OCI-LY3 (cell line): Measurements from ENCODE around the gene SFXN5.

Experiments
- H2AFZ ChIP-seq: fragments of 200-600, 300-600 bp; shearing (Covaris generic); 2 replicates; pipeline ENCODE4 v1.6.0; 2014; ENCODE audit warnings: antibody characterized with exemption, low read depth, low read length
- H3K27ac ChIP-seq: fragments of 200-600, 300-600 bp; sonication (generic); 2 replicates; pipeline ENCODE4 v1.5.1; 2014; ENCODE audit warnings: mild to moderate bottlenecking, low read length, moderate library complexity, mixed read lengths
- H3K27me3 ChIP-seq: fragments of 200-600, 300-600 bp; sonication (generic); 2 replicates; pipeline ENCODE4 v1.6.1; 2014; ENCODE audit warnings: low read depth, low read length, mixed read lengths
- H3K36me3 ChIP-seq: fragments of 200-600, 300-600 bp; sonication (generic); replicated peaks from 2 replicates; pipeline ENCODE3; 2014; ENCODE audit warnings: low read depth, low read length, mixed read lengths
- H3K4me1 ChIP-seq: fragments of 300-600, 200-600 bp; sonication (generic); 2 replicates; pipeline ENCODE4 v1.6.1; 2014; ENCODE audit warnings: low read length, mixed read lengths
- H3K4me2 ChIP-seq: fragments of 200-600, 300-600 bp; sonication (generic); 2 replicates; pipeline ENCODE4 v1.6.1; 2014; ENCODE audit warnings: low read length, mixed read lengths
- H3K4me3 ChIP-seq: fragments of 300-600, 200-600 bp; sonication (generic); 2 replicates; pipeline ENCODE4 v1.5.1; 2014; ENCODE audit warnings: antibody characterized with exemption, mild to moderate bottlenecking, low read length, moderate library complexity
- H3K79me2 ChIP-seq: fragments of 300-600, 200-600 bp; shearing (Covaris generic); 2 replicates; pipeline ENCODE4 v1.6.1; 2014; ENCODE audit warnings: mild to moderate bottlenecking, low read length, mixed read lengths
- H3K9ac ChIP-seq: fragments of 300-600, 200-600 bp; shearing (Covaris generic); 2 replicates; pipeline ENCODE4 v1.6.0; 2014; ENCODE audit warnings: mild to moderate bottlenecking, low read length, moderate library complexity
- H3K9me3 ChIP-seq: fragments of 200-600, 300-600 bp; shearing (Covaris generic); 2 replicates; pipeline ENCODE4 v1.6.1; 2014; ENCODE audit warnings: low read length, mixed read lengths; ENCODE audit not compliant: insufficient read depth
- H4K20me1 ChIP-seq: fragments of 200-600, 300-600 bp; sonication (generic); 2 replicates; pipeline ENCODE4 v1.6.1; 2016; ENCODE audit warnings: low read length, mixed read lengths; ENCODE audit not compliant: insufficient read depth
- EZH2phosphoT487 ChIP-seq: fragments of 200-600 bp; shearing (Covaris generic); IDR thresholded peaks from 2 replicates; pipeline ENCODE4 v1.6.1; 2018; ENCODE audit warnings: antibody characterized with exemption, mixed run types, low read depth
- TF ChIP-seq, protein P1 (sequence below): fragments of 200-600, 300-600 bp; sonication (generic); IDR thresholded peaks from 2 replicates; pipeline ENCODE4 v1.5.1; 2014; ENCODE audit warnings: antibody characterized with exemption, low read length, low read depth

The SFXN5 gene

DNA sequence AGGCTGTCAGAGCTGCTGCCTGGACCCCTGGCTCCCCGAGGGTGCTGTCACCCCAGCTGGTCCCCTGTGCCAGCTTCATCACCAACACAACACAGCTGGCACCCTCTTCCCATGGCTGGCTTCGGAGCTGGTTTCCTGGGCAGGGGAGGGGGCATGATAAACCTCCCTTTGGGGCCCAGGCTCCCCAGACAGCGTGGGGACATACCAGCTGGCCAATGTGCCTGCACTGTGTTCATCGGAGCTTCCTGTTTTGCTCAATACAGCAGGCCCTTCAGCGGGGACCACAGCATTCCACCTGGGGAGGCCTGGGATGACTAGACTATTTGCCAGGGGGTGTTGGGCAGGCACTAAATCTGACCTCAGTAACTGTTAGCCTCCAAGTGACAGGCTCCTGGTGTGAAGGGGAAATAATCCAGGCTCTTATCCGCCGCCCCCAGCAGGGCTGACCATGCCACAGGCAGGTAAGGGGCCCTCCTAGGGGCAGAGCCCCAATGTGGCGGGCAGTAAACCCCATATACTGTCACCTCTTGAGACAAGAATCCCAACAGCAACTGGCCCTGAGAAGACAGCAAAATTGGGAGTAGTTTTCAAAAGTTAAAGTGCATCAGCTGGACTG is 109.6 kb downstream of the SFXN5 start:
- H3K4me2 ChIP-seq: no peak overlapping the region
- TF ChIP-seq, protein P1, sequence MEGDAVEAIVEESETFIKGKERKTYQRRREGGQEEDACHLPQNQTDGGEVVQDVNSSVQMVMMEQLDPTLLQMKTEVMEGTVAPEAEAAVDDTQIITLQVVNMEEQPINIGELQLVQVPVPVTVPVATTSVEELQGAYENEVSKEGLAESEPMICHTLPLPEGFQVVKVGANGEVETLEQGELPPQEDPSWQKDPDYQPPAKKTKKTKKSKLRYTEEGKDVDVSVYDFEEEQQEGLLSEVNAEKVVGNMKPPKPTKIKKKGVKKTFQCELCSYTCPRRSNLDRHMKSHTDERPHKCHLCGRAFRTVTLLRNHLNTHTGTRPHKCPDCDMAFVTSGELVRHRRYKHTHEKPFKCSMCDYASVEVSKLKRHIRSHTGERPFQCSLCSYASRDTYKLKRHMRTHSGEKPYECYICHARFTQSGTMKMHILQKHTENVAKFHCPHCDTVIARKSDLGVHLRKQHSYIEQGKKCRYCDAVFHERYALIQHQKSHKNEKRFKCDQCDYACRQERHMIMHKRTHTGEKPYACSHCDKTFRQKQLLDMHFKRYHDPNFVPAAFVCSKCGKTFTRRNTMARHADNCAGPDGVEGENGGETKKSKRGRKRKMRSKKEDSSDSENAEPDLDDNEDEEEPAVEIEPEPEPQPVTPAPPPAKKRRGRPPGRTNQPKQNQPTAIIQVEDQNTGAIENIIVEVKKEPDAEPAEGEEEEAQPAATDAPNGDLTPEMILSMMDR: no peak
- no peak for TF ChIP-seq EZH2phosphoT487
- no peak overlapping the region for H3K9ac ChIP-seq
- H3K79me2 ChIP-seq: no peaks in the 10 kb centered on the region
- H3K27ac ChIP-seq: no peak overlapping the region
- H3K4me3 ChIP-seq: no peak overlapping the region
- H3K27me3 ChIP-seq: no peaks in the 10 kb centered on the region
- H3K36me3 ChIP-seq: no peaks in the 10 kb centered on the region
- H3K9me3 ChIP-seq: no peaks in the 10 kb centered on the region
- H2AFZ ChIP-seq: no peak overlapping the region
- peaks cover 2% of the 10 kb centered on the region for H3K4me1 ChIP-seq
- H4K20me1 ChIP-seq: no peaks in the 10 kb centered on the region

DNA sequence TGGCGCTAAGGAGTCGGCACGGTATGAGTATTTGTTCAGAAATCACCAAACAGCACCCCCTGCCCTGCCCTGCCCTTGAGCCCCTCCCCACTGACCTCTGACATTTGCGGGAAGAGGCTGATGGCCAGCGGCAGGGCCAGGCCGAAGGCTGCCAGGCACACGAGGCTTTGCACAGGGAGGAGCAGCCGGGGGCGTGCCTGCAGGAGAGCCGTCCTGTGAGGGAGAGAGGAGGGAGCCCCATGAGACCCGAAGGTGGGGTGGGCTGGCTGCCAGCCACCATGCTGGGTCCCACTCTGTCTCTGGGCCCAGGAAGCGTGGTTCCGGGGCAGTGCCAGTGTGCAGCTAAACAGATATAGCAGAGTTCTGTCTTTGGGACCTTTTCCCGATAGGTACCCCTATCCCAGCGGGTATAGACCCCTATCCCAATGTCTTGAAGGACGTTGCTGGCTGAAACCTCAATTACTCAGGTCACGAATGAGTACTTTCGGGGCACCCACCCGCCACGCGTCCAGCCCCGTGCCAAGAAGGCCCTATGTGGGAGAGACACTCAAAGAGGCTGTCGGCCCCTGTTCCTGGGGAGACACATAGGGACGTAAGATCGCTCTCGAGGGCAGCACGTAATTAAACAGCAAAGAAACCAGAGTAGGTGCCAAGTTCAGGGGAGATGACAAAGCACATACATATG is 110.3 kb downstream of the SFXN5 start:
- H3K27ac ChIP-seq: no peak overlapping the region
- H3K79me2 ChIP-seq: no peaks in the 10 kb centered on the region
- no peak overlapping the region for H3K4me2 ChIP-seq
- no peaks in the 10 kb centered on the region for H3K9me3 ChIP-seq
- H3K36me3 ChIP-seq: no peaks in the 10 kb centered on the region
- TF ChIP-seq, protein P1: no peak
- no peak for TF ChIP-seq EZH2phosphoT487
- H3K4me3 ChIP-seq: no peak overlapping the region
- H4K20me1 ChIP-seq: no peaks in the 10 kb centered on the region
- no peaks in the 10 kb centered on the region for H3K27me3 ChIP-seq
- no peak overlapping the region for H3K9ac ChIP-seq
- peaks cover 8% of the 10 kb centered on the region for H3K4me1 ChIP-seq
- no peak overlapping the region for H2AFZ ChIP-seq

DNA sequence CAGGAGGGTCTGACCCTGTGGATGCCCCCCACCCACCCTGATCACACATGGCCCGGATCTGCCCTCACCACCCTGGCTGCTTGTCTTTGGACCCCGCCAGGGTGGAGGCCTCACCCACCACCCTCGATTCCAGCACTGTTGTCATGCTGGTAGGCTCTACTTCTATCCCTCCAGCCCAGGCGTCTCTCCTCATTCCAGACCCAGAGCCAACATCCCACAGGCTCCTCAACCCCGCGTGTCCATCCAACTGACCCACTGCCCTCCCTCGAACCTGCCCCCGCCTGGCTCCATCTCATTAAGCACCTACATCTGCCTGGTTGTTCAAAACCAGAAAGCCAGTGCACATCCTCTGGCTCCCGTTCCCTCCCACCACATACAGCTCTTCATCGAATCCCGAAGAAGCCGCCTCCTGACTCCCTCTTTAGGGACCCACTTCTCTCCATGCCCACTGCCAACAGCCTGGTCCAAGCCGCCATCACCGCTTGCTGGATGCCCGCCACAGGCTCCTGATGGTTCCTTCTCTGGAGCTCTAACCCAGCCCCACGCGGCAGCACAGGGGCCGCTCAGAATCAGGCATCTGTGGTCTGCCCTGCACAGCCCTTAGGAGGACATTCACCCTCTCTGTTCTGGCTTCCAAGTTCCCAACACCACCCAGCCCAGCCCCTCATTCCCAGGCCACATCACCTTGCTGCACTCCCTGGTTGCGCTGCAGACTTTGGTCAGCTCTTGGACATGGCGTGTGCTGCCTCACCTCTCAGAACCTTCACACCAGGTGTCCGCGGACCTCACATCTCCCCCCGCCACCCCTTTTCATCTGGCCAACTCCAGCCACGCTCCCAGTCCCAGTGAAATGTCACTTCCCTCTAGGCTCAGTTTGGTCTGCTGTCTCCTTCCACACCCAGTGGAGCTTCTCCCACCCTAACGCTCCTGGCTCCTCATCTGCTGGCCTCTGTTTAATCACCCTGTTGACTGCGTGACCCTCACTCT is 111.2 kb downstream of the SFXN5 start:
- Histone ChIP-seq H3K79me2 (no peaks in the 10 kb centered on the region), H3K36me3 (no peaks in the 10 kb centered on the region), H3K4me2 (no peak overlapping the region), H3K9ac (no peak overlapping the region), H4K20me1 (no peaks in the 10 kb centered on the region), H2AFZ (no peak overlapping the region), H3K27ac (no peak overlapping the region), H3K9me3 (no peaks in the 10 kb centered on the region), H3K27me3 (no peaks in the 10 kb centered on the region), H3K4me3 (no peak overlapping the region), H3K4me1 (peaks cover 8% of the 10 kb centered on the region)
- TF ChIP-seq, protein P1: no peak
- no peak for TF ChIP-seq EZH2phosphoT487

DNA sequence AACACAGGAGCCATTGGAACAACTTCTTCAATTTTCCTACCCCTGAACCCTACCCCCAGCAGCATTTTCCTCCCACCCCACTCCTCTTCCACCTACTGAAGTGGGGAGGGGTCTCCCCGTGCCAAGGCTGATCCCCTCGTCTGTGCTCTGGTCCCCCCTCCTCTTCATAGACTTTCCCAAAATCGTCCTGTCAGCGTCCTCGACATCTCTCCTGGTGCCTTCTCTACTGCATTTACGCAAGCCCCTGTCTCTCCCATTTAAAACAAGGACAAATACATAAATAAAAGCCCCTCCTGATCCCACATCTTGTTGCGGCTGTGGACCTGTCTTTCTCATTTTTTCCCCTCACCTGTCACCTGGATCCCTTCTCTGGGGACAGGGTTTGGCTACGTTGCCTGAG is 112.0 kb downstream of the SFXN5 start:
- H3K4me1 ChIP-seq: peaks cover 8% of the 10 kb centered on the region
- H3K4me2 ChIP-seq: no peak overlapping the region
- H3K9me3 ChIP-seq: no peaks in the 10 kb centered on the region
- H3K9ac ChIP-seq: no peak overlapping the region
- H3K27me3 ChIP-seq: no peaks in the 10 kb centered on the region
- no peaks in the 10 kb centered on the region for H3K79me2 ChIP-seq
- H3K36me3 ChIP-seq: no peaks in the 10 kb centered on the region
- H2AFZ ChIP-seq: no peak overlapping the region
- no peak overlapping the region for H3K27ac ChIP-seq
- H3K4me3 ChIP-seq: no peak overlapping the region
- TF ChIP-seq EZH2phosphoT487: no peak
- TF ChIP-seq, protein P1: no peak
- no peaks in the 10 kb centered on the region for H4K20me1 ChIP-seq
